NCI-H1436 (cell line): ENCODE data around the gene EFCC1.

Experiments used
- DNase-seq: peaks from one replicate; lab custom pipeline; 2025; lab: John Stamatoyannopoulos, UW

The EFCC1 gene, protein sequence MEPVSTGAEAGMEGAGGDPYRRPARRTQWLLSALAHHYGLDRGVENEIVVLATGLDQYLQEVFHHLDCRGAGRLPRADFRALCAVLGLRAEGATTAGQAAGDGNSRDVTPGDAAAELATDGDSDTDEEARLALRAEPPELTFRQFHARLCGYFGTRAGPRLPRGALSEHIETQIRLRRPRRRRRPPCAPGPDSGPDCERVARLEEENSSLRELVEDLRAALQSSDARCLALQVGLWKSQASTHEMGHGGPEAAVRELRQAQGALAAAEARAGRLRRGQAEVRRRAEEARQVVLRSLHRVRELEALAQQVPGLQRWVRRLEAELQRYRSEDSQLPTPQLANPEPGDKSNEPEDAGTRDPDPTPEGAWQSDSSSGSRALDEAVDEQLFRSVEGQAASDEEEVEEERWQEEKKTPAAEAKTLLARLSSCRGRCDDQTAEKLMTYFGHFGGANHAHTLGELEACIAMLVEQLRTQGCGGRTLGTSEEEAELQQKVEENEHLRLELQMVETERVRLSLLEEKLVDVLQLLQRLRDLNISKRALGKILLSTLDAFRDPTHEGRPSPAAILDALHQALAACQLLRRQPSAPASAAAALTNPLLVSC

DNA sequence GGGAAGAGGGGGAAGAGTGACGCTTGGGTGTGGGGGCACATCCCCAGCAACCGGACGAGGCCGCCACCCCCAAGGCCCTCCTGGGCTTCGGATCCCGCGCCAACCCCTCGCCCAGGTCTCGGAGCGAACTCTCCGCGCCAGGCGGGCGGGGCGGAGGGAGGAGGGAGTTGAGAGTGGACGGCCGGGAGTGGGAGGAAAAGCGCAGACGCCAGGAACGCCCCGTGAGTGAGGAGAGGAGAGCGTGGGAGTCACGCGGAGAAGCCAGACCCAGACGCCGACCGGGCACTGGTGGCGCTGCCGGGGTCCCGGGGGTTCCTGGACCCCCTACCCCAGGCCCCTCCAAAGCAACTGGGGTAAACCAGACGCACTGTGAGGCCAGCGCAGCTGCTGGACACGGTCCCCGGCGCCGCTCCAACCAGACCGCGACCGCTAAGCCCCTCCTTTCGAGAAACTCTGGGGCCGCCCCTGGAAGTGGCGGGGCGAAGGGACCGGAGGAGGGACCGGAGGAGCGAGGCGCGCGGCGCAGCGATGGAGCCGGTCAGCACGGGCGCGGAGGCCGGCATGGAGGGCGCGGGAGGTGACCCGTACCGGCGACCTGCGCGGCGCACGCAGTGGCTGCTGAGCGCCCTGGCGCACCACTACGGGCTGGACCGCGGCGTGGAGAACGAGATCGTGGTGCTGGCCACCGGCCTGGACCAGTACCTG lies at the start of gene EFCC1:
EFCC1 (plus strand) TSS at position 204 of the 705 bp plus-strand sequence; CDS start at position 529, 325 bp downstream.
- no peak for DNase-seq

DNA sequence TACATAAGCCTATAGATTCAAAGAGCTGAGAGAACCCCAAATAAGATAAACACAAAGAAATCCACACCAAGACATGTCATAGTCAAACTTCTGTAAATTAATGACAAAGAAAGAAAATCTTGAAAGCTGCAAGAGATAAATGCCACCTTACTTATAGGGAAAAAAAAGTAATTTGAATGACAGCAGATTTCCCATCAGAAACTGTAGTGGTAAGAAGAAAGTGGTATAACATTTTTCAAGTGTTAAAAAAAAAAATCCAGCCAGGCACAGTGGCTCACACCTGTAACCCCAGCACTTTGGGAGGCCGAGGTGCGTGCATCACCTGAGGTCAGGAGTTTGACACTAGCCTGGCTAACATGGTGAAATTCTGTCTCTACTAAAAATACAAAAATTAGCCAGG lies 44.7 kb upstream of the EFCC1 start:
- DNase-seq: no peak

DNA sequence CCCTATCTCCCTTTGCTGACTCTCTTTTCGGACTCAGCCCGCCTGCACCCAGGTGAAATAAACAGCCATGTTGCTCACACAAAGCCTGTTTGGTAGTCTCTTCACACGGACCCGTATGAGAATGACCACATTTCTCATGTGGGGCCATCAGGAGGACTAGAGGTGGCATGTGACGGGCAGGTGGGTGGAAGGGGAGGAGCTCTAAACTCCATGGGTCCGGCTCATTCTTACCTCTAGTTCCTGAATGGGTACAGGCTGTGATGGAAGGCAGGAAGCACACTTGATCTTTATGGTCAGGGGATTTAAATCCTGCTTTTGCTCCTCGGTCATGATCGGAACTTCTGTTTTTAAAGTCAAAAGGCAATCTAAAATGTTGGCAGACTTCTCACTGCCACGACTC lies 35.8 kb upstream of the EFCC1 start:
- DNase-seq: no peak

DNA sequence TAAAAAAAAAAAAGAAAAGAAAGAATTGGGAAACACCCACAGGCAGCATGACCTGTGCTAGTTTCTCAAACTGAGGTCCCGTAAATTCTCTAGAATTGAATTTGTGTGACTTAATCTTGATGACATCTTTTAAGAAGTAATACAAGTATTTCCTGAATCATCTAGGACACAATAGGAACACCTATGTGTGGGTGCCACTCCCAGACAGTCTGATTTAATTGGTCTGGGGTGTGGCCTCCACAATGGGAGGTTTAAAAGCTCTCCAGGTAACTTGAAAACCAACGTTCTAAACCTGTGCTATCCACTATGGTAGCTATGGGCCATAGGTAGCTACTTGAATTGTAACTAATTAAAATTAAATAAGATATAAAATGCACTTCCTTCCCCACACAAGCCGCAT lies 35.3 kb upstream of the EFCC1 start:
- DNase-seq: no peak

DNA sequence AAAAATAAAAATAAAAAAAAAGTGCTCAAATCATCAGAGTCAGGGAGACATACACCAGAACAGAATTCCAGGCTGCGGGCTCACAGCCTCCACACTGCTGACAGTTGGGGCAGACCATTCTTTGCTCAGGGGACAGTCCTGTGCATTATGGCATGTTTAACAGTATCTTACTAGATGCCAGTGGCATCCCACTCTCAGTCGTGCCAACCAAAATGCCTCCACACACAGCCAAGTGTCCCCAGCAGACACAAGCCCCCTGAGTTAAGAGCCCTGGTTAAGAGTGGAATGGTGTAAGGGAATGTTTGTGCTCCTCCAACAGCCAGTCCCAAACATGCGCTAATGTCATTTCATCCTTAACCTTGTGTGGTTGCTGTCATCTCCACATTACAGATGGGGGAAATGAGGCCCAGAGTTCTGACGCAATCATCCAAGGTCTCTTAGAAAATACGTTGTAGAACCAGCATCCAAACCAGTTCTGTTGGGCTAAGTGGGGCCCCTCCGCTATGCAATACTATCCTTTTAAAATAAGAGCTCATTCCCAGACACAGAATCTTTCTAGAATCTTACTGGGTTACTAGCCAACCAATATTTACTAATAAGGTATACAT lies 33.3 kb upstream of the EFCC1 start:
- no peak for DNase-seq

DNA sequence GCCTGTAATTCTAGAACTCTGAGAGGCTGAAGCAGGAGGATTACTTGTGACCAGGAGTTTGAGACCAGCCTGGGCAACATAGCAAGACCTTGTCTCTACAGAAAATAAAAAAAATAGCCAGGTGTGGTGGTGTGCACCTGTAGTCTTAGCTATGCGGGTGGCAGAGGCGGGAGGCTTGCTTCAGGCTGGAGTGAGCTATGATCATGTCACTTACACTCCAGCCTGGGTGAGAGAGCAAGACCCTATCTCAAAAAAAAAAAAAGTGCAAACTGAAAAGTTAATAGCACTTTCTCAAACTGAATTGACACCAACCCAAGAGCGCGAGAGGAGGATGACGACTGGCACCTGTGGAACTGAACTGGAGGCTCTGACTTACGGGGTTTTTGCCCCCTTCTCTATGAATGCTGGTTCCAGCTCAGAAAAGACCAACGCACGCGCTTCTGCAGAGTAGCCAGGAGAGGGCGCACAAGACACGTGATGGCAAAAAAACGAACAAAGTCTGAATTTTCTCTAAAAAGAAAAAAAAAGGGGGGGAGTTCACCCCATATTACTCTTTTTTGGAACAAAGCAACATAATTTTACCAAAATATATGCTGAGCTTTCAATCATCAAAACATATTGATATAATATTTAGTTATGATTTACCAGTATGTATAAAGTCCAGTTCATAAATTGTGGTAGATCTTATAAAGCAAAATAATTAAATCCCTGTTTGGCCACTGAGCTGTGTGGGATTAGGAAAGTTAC lies 30.9 kb upstream of the EFCC1 start:
- DNase-seq: peak; percentile 64

DNA sequence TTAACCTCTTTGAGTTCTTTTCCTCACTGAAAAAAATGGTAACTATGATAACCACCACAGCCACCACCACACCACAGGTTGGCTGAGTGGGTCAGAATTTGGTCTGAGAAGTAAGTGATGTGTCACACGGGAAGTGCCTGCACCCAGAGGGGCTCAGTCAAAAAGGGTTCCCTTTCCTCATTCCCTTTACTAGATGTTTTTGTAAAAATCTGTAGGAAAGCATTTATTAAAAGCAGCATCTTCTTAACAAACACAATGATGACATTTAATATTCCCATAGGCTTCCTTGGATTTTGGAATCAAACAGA lies 30.4 kb upstream of the EFCC1 start:
- DNase-seq: no peak

DNA sequence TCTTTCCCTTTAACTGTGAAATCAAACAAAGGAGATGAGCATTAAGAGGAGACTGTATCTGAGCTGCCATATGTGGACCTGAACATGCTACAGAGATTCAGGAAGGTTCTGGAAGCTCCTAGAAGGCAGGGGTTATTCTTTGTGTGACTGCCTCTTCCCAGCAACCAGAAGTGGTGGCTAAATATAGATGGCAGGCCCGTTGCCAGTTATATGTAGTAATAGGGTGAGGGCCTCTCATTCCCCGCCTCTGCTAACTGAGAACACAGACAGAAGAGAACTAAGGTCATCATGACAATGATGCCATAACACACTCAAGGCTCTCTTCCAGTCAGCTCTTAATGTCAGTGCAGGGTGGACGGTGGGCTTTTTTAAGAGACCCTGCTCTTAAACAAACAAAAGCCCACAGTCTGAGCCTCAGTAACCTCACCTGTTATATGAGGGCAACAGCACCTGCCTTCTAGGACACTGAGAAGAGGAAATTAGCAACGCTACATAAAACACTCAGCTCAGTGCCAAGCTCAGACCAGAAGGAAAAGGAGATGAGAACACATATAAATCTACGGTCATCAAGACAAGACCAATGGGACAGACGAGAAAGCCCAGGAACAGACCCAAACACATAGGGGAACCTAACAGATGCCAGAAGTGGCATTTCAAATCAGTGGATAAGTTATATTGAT lies 29.5 kb upstream of the EFCC1 start:
- DNase-seq: peak; percentile 33

DNA sequence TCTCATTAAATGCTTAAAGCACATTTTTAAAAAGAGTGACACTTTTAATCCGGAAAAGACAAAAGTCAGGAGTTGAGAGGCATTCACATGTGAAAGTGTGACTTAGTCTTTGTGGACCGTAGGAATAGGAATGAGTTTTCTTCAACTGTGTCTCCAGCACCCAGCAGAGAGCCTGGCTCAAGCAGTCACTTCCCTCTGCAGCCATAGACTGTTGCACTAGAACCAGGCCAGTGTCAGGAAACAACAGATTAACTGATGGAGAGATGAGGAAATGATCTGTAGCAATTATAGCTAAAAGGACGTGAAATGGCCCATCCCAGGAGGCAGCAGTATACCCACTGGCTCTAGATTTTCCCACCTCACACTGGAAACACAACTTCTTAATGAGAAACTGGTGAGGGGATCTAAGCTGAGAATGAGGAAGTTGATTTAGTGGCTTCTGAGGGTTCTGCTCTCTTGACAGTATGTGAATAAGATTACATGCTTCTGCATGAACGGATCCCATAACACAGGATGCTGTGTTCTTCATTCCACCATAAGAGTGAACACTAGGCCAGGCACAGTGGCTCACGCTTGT lies 27.0 kb upstream of the EFCC1 start:
- no peak for DNase-seq

DNA sequence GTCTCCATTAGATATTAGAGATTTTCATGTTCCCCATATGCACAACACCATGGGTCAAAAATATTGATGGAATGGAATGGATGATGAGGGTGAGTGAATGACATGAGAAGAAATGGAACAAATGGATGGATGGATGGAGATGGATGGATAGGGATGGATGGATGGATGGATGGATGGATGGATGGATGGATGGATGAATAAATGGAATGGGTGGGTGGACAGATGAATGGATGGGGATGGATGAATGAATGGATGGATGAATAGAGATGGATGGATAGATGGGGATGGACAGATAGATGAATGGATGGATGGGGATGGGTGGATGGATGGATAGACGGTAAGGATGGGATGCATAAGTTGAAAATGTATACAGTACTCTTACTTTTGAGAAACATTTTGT lies 25.8 kb upstream of the EFCC1 start:
- DNase-seq: no peak

DNA sequence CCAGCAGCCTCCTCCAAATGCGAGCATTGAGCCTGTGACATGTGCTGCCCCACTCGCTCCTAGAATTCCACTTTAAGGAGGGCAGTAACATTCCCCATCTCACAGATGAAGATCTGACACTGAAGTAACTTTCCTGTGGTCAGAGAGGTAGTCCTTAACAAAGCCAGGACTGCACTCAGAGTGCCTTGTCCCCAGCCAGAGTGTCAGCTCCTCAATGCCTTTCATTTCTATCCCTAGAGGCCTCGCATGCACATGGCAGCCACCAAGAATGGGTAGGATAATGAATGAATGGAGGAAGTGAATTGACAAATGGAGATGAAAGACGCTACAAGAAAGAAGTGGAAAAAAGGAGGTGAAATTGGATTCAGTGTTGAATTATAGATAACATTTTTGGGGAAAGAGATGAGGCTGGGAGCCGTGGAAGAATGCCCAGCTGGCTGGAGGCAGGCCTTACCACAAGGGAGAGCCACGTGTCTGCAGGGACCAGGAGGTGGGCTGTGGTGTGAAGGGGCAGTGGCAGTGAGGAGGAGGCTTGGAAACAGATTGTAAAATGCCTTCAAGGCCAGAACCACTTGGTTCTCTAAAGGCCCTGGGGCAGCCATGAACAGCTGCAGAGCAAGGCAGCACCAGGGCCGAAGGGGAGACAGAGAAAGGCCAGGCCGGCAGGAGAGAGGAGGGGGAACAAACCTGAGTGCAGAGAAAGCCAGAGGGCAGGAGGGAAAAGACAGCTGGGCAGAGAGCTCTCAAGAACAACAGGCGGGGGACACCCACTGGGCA lies 17.6 kb upstream of the EFCC1 start:
- DNase-seq: no peak

DNA sequence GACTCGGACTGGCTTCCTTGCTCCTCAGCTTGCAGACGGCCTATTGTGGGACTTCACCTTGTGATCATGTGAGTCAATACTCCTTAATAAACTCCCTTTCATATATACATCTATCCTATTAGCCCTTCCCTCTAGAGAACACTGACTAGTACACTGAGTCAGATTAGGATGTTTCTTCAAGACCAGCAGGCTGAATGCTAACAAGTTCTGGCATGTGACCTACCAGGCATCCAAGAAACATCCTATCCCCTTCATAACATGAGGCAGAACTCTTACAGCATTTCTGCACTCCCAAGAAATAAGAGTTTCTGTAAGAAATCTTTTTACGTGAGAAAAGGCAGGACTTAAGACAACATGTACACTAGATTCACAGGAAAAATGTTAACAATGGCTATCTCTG lies 16.5 kb upstream of the EFCC1 start:
- no peak for DNase-seq

DNA sequence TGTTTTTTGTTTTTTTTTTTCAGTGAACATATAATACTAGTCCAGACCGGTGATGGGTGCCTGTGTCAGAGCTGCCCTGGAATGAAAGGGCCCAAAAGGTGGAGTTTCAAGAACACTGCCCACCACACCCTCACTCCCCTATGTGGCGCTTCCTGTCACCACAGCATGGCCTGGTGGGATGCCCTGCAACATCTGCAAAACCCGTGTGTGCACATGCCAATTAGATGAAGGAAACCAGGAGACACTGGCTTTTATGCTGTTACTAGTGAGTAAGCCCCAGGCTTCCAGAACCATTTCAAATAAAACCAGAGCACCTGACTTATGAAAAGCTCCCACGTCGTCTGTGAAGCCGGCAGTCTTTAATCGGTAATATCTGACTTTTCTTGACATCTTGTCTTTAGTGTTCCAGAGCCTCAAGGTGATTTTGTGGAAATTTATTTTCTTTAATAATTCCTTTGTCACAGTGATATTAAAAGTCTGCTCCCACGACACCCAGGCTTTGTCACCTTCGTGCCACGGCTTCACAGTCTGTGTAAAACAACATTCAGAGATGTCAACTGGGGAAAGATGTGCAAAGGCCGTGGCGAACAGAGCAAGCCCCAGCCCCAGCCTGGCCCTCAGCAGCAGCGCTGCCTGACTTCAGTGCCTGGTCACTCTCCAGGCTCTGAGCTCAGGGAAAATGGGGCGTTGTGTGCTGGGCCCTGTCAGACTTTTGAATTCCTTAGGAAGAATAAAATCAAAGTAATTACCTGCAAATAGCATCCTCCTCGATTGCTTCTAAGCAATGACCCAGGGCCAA lies 13.6 kb upstream of the EFCC1 start:
- DNase-seq: no peak

DNA sequence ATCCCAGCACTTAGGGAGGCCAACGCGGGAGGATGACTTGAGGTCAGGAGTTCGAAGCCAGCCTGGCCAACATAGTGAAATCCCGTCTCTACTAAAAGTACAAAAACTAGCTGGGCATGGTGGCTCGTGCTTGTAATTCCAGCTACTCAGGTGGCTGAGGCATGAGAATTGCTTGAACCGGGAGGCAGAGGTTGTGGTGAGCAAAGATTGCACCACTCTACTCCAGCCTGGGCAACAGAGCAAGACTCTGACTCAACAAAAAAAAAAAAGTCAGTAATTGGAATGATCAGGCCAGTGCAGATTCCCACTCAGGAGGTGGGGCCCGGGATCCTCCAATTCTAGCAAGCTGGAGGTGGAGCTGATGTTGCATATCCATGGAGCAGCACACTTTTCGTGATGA lies 12.8 kb upstream of the EFCC1 start:
- no peak for DNase-seq

DNA sequence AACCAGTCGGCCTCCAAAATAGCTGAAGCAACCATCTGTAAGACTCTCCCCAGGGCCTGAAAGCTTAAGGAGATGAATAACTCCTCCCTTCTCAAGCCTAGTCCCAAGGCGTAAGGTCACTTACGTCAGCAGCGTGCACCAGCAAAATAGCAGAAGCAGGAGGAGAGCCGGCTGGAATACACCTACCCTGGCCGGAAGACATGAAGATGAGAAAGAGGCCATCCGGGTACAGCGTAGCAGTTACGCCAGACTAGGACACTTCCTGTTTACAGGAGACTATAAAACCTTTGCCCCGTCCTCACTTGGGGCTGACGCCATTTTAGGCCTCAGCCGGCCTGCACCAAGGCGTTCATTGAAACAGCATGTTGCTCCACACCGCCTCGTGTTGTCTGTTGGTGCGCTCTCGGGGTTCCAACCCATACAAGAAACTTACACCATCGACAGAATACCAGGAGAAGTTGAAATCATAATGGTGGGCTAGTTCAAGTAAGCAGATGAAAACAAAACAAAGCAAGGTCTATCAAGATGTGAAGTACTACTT lies 9.7 kb upstream of the EFCC1 start:
- no peak for DNase-seq

DNA sequence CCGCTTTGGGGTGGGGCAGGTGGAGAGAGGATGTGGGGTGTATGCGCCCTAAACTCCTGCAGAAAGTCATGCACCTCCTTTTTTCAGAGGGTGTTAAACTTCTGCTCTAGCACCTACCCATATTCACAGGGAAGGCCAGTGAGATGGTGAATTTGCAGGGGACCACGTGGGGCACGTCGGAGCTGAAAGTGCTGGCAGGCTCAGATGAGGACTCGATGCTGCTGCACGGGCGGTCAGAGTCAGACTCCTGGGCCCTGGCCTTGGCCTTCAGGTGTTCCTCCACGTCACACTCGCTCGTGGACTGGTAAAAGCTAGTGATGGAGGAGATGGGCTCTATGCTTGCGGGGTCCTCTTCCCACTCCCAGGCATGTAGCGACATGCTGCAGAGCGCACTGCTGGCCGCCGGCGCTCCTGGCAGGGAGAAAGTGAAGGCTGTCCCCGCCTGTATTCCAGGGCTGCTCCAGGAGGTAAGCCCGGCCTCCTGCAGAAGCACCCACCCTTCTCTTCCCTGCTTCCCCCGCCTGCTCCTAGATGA lies 8.1 kb upstream of the EFCC1 start:
- no peak for DNase-seq

DNA sequence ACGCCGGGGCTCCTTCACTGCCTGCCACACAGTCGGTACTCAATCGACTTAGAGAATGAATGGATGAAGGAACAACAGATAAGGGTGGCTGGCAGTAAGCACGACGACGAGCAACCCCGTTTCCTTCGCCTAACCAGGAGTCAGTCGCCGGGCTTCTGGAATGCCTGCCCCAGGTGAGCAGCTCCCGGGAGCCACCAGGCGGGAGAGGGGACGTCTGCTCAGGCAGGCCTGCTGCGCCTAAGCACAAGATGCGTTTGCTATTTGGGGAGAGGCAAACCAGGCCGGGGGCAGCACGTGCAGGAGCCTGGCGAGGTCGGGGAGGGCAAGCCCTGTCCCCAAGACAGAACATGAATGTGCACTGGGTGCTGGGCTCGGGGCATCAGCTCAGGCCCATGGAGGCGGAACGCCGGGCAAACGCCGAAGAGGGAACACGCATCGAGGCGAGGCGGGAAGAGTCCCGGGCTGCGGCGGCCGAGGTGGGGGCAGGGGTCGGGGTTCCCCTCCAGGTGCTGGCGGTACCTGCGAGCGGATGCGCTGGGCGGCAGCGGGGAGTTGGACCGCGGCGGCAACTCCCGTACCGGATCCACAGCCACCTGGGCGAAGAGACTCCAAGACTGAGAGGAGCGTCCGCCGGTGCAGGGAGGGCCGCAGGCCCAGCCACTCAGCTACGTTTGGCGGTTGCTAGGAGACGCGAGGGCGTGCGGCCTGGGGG lies 7.5 kb upstream of the EFCC1 start, which contains the start of gene CFAP92:
CFAP92 (minus strand) TSS at position 616 of the 712 bp plus-strand sequence. CDS start 772 bp downstream, outside the sequence.
- peak; percentile 95 for DNase-seq

DNA sequence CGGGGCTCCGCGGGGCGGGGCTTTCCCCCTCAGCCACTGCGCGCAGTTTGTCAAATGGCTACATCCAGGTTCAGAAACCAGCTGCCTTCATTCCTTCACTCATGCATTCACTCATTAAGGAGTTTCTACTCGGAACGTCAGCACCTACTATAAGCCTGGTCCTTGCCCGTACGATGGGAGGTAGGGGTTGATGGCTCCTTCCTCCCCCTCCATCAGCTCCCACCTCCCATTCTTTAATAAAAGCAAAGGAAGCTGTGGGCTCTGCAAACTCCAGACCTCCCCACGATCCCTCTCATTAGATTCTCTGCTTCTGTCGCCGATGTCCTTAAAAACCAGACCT lies 7.0 kb upstream of the EFCC1 start:
- DNase-seq: no peak
